22Rv1 (cell line): ENCODE results near the gene HDAC2.

Source experiments
- ZFX ChIP-seq: fragments of 450-650 bp; IDR thresholded peaks from 2 replicates; pipeline ENCODE4 v1.6.1; 2017; ENCODE audit warnings: antibody characterized with exemption, borderline replicate concordance
- TF ChIP-seq, protein P1 (sequence below): fragments of 450-650 bp; IDR thresholded peaks from 2 replicates; pipeline ENCODE4 v1.5.1; 2017; ENCODE audit warnings: mild to moderate bottlenecking

GRCh38 chr6:113998811-113999210, 27.9 kb upstream of the HDAC2 start:
- TF ChIP-seq, protein P1, sequence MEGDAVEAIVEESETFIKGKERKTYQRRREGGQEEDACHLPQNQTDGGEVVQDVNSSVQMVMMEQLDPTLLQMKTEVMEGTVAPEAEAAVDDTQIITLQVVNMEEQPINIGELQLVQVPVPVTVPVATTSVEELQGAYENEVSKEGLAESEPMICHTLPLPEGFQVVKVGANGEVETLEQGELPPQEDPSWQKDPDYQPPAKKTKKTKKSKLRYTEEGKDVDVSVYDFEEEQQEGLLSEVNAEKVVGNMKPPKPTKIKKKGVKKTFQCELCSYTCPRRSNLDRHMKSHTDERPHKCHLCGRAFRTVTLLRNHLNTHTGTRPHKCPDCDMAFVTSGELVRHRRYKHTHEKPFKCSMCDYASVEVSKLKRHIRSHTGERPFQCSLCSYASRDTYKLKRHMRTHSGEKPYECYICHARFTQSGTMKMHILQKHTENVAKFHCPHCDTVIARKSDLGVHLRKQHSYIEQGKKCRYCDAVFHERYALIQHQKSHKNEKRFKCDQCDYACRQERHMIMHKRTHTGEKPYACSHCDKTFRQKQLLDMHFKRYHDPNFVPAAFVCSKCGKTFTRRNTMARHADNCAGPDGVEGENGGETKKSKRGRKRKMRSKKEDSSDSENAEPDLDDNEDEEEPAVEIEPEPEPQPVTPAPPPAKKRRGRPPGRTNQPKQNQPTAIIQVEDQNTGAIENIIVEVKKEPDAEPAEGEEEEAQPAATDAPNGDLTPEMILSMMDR, result no peak
- no peak for TF ChIP-seq ZFX
